Astrocyte (in vitro differentiated cells and primary cell): ENCODE results near the gene JPT2. TPM values are rescaled to one million over a fixed set of nuclear protein-coding genes. Genes with fewer than 3 reads are reported as not detected.

Experiments
- DNase-seq: peaks from one replicate; pipeline ENCODE4 v3.0.0-alpha.2; 2010; ENCODE audit warnings: low read depth
- FAIRE-seq: peaks from 2 replicates; lab custom pipeline; 2011; peaks lifted over from hg19 to GRCh38; lab: Jason Lieb, UNC
- H2AFZ ChIP-seq: 2 replicates; pipeline ENCODE4 v1.6.0; 2012; ENCODE audit warnings: low read depth, low read length, inconsistent platforms
- H3K27ac ChIP-seq: 2 replicates; pipeline ENCODE4 v1.5.1; 2011; ENCODE audit warnings: low read depth, low read length, inconsistent platforms
- H3K27me3 ChIP-seq: 2 replicates; pipeline ENCODE4 v1.6.0; 2011; ENCODE audit warnings: low read length, inconsistent platforms; ENCODE audit not compliant: insufficient read depth
- H3K36me3 ChIP-seq: 2 replicates; pipeline ENCODE4 v1.5.1; 2011; ENCODE audit warnings: low read length, inconsistent platforms; ENCODE audit not compliant: insufficient read depth
- H3K4me1 ChIP-seq: 2 replicates; pipeline ENCODE4 v1.5.1; 2011; ENCODE audit warnings: low read length, inconsistent platforms; ENCODE audit not compliant: insufficient read depth
- H3K4me2 ChIP-seq: 2 replicates; pipeline ENCODE4 v1.6.0; 2012; ENCODE audit warnings: low read length, inconsistent platforms
- H3K4me3 ChIP-seq: 2 replicates; pipeline ENCODE4 v1.5.1; 2011; ENCODE audit warnings: low read depth, mild to moderate bottlenecking, low read length, inconsistent platforms; ENCODE audit not compliant: insufficient read depth
- H3K79me2 ChIP-seq: 2 replicates; pipeline ENCODE4 v1.6.0; 2012; ENCODE audit warnings: mild to moderate bottlenecking, low read length, inconsistent platforms; ENCODE audit not compliant: insufficient read depth
- H3K9ac ChIP-seq: 2 replicates; pipeline ENCODE4 v1.6.0; 2012; ENCODE audit warnings: mild to moderate bottlenecking, low read length, inconsistent platforms
- H3K9me3 ChIP-seq: 2 replicates; pipeline ENCODE4 v1.5.1; 2012; ENCODE audit warnings: low read depth, mild to moderate bottlenecking, low read length, inconsistent platforms; ENCODE audit not compliant: insufficient read depth
- H4K20me1 ChIP-seq: 2 replicates; pipeline ENCODE4 v1.6.0; 2012; ENCODE audit warnings: low read length, inconsistent platforms; ENCODE audit not compliant: insufficient read depth
- H3K27ac Mint-ChIP-seq: one replicate; pipeline ENCODE4 v1.8.0; 2021; ENCODE audit warnings: mild to moderate bottlenecking, mixed read lengths; ENCODE audit not compliant: unreplicated experiment
- H3K27me3 Mint-ChIP-seq: one replicate; pipeline ENCODE4 v1.8.0; 2021; ENCODE audit warnings: low read depth, mixed read lengths; ENCODE audit not compliant: unreplicated experiment
- H3K36me3 Mint-ChIP-seq: one replicate; pipeline ENCODE4 v1.8.0; 2021; ENCODE audit warnings: low read depth, mixed read lengths; ENCODE audit not compliant: unreplicated experiment
- H3K4me1 Mint-ChIP-seq: one replicate; pipeline ENCODE4 v1.8.0; 2021; ENCODE audit warnings: low read depth, mixed read lengths; ENCODE audit not compliant: unreplicated experiment
- H3K4me3 Mint-ChIP-seq: one replicate; pipeline ENCODE4 v1.8.0; 2021; ENCODE audit warnings: mild to moderate bottlenecking, moderate library complexity, mixed read lengths; ENCODE audit not compliant: unreplicated experiment
- H3K9me3 Mint-ChIP-seq: one replicate; pipeline ENCODE4 v1.8.0; 2021; ENCODE audit warnings: mild to moderate bottlenecking, mixed read lengths; ENCODE audit not compliant: unreplicated experiment
- CTCF ChIP-seq: IDR thresholded peaks from 2 replicates; pipeline ENCODE4 v1.5.1; 2011; ENCODE audit warnings: low read depth, mild to moderate bottlenecking, inconsistent platforms, low read length, moderate library complexity; ENCODE audit not compliant: insufficient read depth
- EZH2 ChIP-seq: IDR thresholded peaks from 2 replicates; pipeline ENCODE4 v1.6.1; 2012; ENCODE audit warnings: mild to moderate bottlenecking, low read length, inconsistent platforms; ENCODE audit not compliant: insufficient read depth
- total RNA-seq: library from RNA; stranded (reverse); gene quantifications from 2 replicates; pipeline ENCODE4 v1.2.1, GENCODE V29; 2021

JPT2 gene
- total RNA-seq, 1 donor from 2014 or later: 143 TPM

GRCh38 chr16:1651094-1651973 lies 26.7 kb upstream of the JPT2 start:
- DNase-seq: no peak
- peaks cover 27% of the 10 kb centered on the region for H3K36me3 Mint-ChIP-seq

GRCh38 chr16:1651974-1652312 lies 26.1 kb upstream of the JPT2 start:
- FAIRE-seq: no peak
- no peaks in the 10 kb centered on the region for H3K27me3 Mint-ChIP-seq
- H2AFZ ChIP-seq: no peak overlapping the region

More at GRCh38 chr16:1651094-1651973, 26.7 kb upstream of the JPT2 start:
- H3K27me3 ChIP-seq: no peaks in the 10 kb centered on the region
- Mint-ChIP-seq H3K4me1 (peaks cover 4% of the 10 kb centered on the region), H3K9me3 (peaks cover 2% of the 10 kb centered on the region), H3K4me3 (no peak overlapping the region), H3K27ac (no peak overlapping the region), H3K27me3 (no peaks in the 10 kb centered on the region)
- H3K9me3 ChIP-seq: no peaks in the 10 kb centered on the region
- no peak for TF ChIP-seq CTCF
- no peak for TF ChIP-seq EZH2
- no peak overlapping the region for H3K27ac ChIP-seq
- H3K36me3 ChIP-seq: peaks cover 8% of the 10 kb centered on the region
- no peak overlapping the region for H3K4me2 ChIP-seq
- H3K4me3 ChIP-seq: no peak overlapping the region
- no peak overlapping the region for H2AFZ ChIP-seq
- peaks cover under 1% of the 10 kb centered on the region for H3K4me1 ChIP-seq
- FAIRE-seq: no peak
- peaks cover 32% of the 10 kb centered on the region for H4K20me1 ChIP-seq
- peaks cover 10% of the 10 kb centered on the region for H3K79me2 ChIP-seq
- no peak overlapping the region for H3K9ac ChIP-seq

More at GRCh38 chr16:1651974-1652312, 26.1 kb upstream of the JPT2 start:
- TF ChIP-seq CTCF (no peak), EZH2 (no peak)
- no peak for DNase-seq
- peaks cover 5% of the 10 kb centered on the region for H3K79me2 ChIP-seq
- H3K9ac ChIP-seq: no peak overlapping the region
- H3K9me3 Mint-ChIP-seq: peaks cover 2% of the 10 kb centered on the region
- peaks cover 26% of the 10 kb centered on the region for H4K20me1 ChIP-seq
- peaks cover 27% of the 10 kb centered on the region for H3K36me3 Mint-ChIP-seq
- peaks cover 8% of the 10 kb centered on the region for H3K36me3 ChIP-seq
- no peaks in the 10 kb centered on the region for H3K9me3 ChIP-seq
- H3K4me2 ChIP-seq: no peak overlapping the region
- no peak overlapping the region for H3K27ac Mint-ChIP-seq
- no peaks in the 10 kb centered on the region for H3K27me3 ChIP-seq
- H3K4me1 ChIP-seq: no peaks in the 10 kb centered on the region
- H3K4me3 Mint-ChIP-seq: no peak overlapping the region
- H3K4me1 Mint-ChIP-seq: no peaks in the 10 kb centered on the region
- H3K27ac ChIP-seq: no peak overlapping the region
- no peak overlapping the region for H3K4me3 ChIP-seq
